ENCODE measurements around the gene OR2B3. TPM values are rescaled to one million over a fixed set of nuclear protein-coding genes. Genes with fewer than 3 reads are reported as not detected.

OR2B3 gene
- total RNA-seq, 1 experiment from 2014 or later, result not detected

Other genes starting within 250 kb of the OR2B3 start
- gene TRIM27, start 163.3 kb downstream of the OR2B3 start, total RNA-seq (2014; rRNA removed; shearing (Covaris generic); ENCODE audit: low replicate concordance), result 46.5 and 56.2 TPM in 2 replicates
- 1.4 TPM in 2 replicates for gene ZNF311, start 82.0 kb downstream of the OR2B3 start, total RNA-seq (2014; rRNA removed; shearing (Covaris generic); ENCODE audit: low replicate concordance)
- gene OR2W1, start 42.1 kb downstream of the OR2B3 start, total RNA-seq (2014; rRNA removed; shearing (Covaris generic); ENCODE audit: low replicate concordance), result not detected in 2 replicates
- gene OR2J1, start 12.2 kb upstream of the OR2B3 start, total RNA-seq (2014; rRNA removed; shearing (Covaris generic); ENCODE audit: low replicate concordance), result not detected in 2 replicates
- gene OR2J3, start 20.7 kb upstream of the OR2B3 start, total RNA-seq (2014; rRNA removed; shearing (Covaris generic); ENCODE audit: low replicate concordance), result not detected in 2 replicates
- not detected in 2 replicates for gene OR2J2, start 83.6 kb upstream of the OR2B3 start, total RNA-seq (2014; rRNA removed; shearing (Covaris generic); ENCODE audit: low replicate concordance)
- gene OR14J1, start 214.4 kb upstream of the OR2B3 start, total RNA-seq (2014; rRNA removed; shearing (Covaris generic); ENCODE audit: low replicate concordance), result not detected in 2 replicates

Data from MG63 (cell line).